GM18873 (cell line): Measurements from ENCODE around the gene KIAA0930.

Experiments used
- ATAC-seq: cut with Tn5 transposase; IDR thresholded peaks from one replicate; pipeline ENCODE4 v1.9.1; 2021; ENCODE audit warnings: mild to moderate bottlenecking, moderate library complexity, moderate number of reproducible peaks; ENCODE audit not compliant: unreplicated experiment, low FRiP score

KIAA0930 gene

GRCh38 chr22:45155050-45155840 is 85.4 kb downstream of the KIAA0930 start:
- ATAC-seq = no peak

DNA sequence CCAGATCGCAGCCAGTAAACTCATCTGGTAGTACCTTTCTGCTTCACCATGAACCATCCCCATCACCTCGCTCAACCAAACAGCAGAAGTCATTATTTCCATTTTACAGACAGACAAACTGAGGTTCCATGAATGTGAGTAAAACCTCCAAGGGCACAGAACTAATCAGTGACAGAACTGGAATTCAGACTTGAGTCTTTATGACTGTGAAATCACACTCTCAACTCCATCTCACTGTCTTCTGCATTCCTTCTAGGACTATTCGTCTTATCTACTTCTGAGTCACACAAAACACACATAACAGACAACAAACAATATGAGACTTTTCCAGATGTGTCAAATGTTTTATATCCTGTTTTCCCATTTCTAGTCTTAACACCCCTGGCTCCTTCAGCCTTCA is 86.3 kb downstream of the KIAA0930 start:
- no peak for ATAC-seq

DNA sequence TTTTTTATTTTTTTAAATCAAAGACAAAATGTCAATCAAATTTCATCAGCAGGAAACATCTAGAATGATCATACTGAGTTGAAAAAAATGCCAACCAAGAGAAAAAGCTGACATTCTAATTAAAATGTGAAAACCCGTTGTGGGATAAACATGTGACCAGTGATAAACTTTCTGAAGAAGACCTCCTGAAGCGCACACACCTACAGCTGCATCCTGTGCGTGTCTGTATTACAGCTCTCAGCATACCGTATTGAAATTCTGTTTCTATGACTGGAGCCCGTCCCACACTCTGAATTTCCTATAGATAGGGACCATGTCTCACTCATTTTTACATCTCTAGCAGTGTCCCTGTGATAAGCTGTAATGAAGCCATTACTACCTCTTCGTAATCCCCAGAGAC is 89.2 kb downstream of the KIAA0930 start:
- ATAC-seq = no peak

DNA sequence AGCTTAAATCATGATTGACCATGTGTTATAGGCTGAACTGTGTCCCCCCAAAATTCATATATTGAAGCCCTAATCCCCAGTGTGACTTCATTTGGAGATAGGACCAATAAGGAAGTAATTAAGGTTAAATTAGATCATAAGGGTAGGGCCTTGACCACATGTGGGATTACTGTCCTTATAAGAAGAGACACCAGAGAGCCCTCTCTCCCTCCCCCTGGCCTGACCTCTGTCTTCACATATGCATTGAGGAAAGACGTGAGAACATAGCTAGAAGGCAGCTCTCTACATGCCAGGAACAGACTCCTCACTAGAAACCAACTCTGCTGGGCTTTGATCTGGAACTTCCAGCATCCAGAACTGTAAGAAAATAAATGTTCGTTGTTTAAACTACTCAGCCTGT is 90.6 kb downstream of the KIAA0930 start:
- no peak for ATAC-seq

DNA sequence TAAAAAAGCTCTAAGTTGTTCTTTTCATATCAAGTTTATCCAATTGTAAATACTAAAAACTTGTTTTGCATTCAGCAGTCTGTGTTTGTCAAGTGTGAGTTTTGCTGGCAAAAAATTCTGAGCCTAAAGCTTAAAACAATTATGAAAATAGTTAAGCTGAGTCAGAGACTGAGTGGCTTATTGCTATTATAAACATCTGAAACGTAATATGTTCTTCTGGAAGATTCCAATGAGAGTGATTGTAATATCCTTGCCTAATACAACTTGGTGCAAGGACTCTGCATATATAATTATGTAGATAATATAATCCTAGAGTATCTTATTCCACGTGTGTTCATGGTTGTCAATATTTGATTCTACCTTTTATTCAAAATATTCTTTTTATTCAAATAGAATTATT is 91.0 kb downstream of the KIAA0930 start:
- ATAC-seq = no peak

- no peak for ATAC-seq
Measured at GRCh38 chr22:45144916-45145315, 95.8 kb downstream of the KIAA0930 start.

DNA sequence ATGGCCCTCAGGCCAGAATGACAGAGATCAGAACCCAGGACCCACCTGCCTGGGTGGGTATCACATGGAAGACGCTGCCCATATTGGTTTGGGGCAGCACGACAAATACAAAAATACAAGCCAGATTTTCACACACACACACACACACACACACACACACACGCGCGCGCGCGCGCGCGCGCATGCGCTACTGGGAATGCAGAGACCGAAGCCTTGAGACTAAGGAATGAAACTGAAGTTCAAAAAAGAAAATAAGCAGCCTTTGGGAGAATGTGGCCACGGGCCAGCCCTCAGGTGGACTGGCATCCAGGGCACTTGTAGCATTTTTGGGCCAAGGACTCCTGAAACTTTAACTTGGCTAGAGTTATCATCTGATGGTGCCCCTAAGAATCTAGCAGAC is 98.3 kb downstream of the KIAA0930 start:
- no peak for ATAC-seq
